Stimulated activated CD4-positive, alpha-beta T cell treated with anti-CD3 and anti-CD28 coated beads, Interleukin-1b, Interleukin-23, amount 100 ng/mL, for 24 hours (primary cell): ENCODE results near the gene BCKDK.
A peak's percentile ranks its signal among the peaks of the same experiment; 100 is the strongest.
"Not testable (repeated sequence)": the region's sequence is repeated elsewhere in the genome, so short reads cannot be mapped to it uniquely, and the experiment has no call there.

Experiments
- DNase-seq, 4 experiments: peaks; one replicate each; pipeline ENCODE4 v3.0.0-alpha.2; 2020; ENCODE audit warnings: low read depth in 4 of 4, low spot score in 1 of 4

Gene BCKDK

DNA sequence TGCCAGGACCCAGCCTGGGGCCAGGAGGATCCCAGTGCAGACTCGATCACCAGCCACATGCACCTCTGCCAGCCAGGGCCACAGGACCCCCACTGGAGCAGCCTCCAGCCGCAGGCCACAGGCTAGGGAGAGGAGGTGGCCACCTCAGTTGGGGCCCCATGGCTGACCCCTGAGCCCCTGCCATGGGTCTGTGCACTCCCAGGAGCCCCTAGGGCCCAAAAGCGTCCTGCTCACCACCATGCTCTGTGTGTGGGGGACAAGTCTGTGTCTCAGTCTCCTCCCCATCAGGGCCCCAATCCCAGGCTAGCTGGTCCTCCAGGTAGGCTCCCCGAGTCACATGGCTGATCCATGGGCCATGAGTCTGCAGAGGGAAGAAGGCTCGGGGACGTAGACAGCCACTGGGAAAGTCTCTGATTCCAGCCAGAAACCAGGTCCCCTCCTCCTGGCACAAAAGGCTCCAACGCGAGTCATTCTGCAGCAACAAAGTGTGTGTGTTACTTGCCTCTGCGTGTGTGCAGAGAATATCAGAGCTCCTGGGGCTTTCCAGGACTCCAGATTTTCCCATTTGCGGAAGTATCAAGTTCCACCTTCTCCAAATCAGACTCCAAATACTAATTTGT is 33.4 kb downstream of the BCKDK start:
- DNase-seq: no peak

DNA sequence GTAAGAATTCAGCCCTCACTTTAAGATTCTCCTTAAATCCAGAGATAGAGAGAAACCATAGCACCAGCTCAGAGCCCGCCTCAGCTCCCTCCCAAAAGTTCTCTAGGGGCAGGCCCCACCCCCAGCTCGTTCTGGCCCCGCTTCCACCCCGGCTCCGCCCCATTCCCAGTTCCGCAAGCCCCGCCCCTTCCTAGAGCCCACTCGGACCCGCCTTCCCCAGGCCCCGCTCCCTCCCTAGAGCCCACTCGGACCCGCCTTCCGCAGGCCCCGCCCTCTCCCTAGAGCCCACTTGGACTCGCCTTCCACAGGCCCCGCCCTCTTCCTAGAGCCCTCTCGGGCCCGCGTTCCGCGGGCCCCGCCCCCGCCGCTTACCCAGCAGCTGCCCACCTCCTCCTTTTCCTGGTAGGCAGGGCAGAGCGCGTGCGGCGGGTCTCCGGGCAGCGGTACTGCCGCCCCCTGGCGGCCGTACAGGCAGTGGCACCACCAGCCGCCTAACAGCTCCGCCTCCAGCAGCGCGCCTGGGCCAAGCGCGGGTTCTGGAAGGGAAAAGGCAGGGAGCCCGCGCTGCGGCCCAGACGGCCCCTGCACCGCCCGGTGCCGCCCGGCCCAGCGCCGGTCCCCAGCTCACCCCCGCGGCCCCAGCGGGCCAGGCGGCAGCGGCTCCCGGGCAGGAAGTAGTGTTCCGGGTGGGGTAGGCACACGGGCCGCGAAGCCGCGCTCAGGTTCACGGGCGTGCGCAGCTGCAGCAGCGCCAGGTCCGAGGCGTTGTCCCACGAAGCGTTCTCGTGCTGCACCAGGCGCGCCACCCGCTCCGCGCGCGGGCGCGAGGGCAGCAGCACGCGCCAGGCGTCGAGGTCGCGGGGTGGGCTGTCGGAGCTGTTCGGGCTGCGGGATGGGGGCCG is 34.2 kb downstream of the BCKDK start:
- DNase-seq: peak; percentile 93 to 98 (median 98)

- no peak for DNase-seq
Observed at GRCh38 chr16:31143011-31143693, 35.0 kb downstream of the BCKDK start.

DNA sequence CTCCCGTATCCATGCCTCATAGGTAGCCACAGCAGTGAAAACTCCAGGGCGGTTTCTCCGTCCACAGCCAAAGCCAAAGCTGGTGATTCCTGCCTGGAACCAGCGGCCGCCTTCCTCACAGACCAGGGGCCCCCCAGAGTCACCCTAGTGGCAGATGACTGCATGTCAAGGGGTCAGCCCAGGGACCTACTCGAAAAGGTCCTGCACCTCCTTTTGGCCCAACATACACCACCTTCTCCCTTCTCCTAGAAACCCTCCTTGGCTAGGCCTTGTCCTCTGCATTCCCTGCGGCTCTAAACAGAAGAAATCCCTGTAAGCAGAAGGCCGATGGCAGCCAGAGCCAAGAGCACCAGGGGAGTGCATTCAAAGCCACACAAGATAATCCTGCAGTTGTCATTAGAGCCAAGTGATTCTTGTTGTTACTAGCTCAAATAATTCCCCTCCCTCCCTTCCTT is 35.5 kb downstream of the BCKDK start:
- no peak for DNase-seq

DNA sequence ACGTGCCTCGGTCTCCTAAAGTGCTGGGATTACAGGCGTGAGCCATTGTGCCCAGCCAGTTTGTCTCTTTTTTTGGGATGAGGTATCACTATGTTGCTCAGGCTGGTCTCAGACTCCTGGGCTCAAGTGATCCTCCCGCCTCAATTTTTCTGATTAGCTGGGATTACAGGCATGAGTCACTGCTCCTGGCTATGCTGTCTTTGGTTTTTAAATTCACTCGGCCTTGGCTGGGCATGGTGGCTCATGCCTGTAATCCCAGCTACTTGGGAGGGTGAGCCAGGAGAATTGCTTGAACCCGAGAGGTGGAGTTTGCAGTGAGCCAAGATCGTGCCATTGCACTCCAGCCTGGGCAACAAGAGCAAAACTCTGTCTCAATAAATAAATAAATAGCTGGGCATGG is 36.2 kb downstream of the BCKDK start:
- not testable (repeated sequence) for DNase-seq

DNA sequence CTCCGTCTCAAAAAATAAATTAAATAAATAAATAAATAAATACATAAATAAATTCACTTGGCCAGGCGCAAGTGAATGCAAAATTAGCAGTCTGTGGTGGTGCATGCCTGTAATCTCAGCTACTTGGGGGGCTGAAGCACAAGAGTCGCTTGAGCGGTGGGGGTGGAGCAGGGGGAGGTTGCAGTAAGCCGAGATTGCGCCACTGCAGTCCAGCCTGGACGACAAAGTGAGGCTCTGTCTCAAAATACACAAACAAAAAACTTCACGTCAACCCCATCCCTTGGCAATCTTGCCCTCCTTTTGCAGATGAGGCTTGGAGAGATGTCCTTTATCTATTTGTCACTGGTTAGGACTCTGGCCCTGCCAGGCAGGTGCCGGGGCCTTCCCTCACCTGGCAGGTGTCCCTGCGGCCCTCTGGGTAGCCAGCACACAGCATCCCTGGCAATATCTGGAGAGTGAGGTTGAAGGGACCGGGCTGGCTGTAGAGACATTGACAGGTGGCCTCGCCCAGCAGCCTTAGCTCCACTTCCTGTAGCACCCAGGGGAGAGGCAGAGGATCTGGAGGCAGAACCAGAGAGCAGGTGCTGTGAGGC is 37.3 kb downstream of the BCKDK start:
- no peak for DNase-seq

GRCh38 chr16:31147574-31147973 is 39.4 kb downstream of the BCKDK start:
- no peak for DNase-seq

DNA sequence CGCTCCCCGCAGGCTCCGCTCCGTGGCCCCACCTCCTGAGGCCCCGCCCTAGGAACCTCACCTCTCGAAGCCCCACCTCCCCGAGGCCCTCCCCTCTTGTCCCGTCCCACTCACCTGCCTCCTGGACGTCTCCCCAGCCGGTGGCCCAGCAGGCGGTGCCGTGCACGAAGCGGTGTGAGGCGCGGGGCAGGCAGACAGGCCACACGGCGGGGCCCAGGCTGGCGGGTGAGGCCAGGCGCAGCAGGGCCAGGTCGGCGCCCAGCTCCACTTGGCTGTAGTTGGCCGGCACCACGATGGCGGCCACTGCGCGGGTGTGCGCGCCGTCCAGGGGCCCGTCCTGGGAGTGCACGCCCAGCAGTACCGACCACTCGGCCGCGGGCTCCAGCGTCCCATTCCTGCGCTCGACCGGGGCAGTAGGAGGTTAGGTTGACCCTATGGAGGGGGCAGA is 40.1 kb downstream of the BCKDK start:
- no peak for DNase-seq

GRCh38 chr16:31148896-31149295 is 40.7 kb downstream of the BCKDK start:
- no peak for DNase-seq

DNA sequence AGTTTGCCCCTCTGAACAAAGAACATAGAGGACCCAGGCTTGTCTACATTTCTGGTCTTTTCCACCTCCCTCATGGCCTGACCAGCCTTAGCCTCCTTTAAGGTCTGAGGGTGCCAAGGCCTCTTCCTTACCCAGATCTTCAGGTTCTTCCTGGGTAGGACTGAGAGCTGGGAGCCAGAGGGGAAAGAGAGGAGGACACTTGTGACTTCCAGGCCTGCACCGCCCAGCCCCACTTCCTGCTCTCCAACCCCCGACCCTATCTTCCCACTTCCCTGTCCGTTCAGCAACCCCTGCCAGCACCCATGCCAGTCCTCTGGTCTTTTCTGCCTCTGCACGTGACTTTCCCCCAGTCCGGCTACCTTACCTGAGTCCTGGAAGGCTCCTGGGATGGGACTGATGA is 41.1 kb downstream of the BCKDK start:
- DNase-seq: no peak

DNA sequence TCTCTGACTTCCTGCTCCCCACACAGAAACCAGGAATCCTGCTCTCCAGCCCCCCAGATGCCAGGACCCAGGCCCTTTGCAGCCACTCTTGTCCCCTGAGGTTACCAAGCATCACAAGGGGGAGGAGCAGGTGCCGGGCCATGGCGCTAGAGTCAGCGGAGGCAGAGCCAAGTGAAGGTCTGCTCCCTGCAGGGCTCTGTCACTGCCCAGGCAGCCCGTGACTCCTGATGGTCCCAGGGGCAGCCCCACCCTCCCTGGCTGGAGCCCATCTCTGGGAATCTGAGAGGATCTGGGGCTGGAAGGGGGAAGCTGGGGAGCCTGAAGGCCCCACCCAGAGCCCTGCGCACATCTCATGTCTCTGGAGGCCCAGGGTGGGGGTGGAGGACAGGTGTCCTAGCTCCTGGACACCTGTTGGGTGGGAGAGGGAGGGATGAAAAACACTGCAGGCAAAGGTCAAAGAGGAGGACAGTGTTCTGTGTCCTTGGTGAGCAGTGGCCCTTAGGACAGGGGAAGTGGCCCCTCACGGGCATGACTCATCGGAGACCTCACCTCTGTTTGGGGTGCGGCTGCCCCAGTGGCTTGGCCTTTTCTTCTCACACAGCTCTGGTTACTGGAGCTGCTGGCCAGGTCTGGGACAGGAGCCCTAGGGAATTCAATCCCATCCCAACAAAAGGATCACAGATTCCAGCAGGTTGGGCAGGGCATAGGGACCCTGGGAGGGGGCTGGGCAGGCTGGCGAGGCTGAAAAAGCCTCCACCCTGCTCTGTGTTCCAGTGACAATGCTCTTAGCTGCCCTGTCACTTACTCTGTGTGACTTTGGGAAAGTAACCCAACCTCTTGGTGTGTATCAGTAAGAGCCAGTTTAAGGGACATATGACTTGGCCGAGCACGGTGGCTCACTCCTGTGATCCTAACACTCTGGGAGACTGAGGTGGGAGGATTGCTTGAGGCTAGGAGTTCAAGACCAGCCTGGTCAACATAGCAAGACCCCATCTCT is 42.0 kb downstream of the BCKDK start, which contains the start of gene PRSS36:
Gene PRSS36 (minus strand): TSS at position 173 of the 997 bp plus-strand sequence. CDS start 31 bp downstream, at position 142.
- no peak for DNase-seq

DNA sequence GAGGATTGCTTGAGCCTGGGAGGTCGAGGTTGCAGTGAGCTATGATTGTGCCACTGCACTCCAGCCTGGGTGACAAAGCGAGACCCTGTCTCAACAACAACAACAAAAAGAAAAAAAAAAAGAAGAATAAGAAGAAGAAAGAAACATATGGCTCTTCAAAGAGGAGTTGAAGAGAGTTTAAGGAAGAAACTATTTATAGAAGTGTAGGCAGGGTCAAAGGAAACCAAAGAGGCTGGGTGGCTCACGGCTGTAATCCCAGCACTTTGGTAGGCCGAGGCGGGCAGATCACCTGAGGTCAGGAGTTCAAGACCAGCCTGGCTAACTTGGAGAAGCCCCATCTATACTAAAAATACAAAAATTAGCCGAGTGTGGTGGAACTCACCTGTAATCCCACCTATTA is 42.8 kb downstream of the BCKDK start:
- not testable (repeated sequence) for DNase-seq

DNA sequence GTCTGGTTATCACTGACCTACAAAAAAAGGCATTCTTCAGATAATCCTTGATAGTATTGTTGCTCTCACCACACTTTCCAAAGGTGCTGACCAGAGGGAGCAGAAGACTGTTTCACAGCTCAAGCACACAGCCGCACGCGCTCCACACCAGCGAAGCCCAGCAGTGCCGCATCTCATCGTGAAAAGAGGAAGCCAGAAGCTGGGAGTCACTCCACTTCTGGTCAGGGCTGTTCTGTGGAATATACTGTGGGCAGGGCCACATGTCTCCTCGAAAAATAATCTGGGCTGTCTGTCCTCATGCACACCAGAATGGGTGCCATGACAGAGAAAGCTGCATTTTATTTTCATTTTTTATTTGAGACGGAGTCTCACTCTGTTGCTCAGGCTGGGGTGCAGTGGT is 49.0 kb downstream of the BCKDK start:
- no peak for DNase-seq
